ENCODE data around the gene TNFRSF19.

DNA sequence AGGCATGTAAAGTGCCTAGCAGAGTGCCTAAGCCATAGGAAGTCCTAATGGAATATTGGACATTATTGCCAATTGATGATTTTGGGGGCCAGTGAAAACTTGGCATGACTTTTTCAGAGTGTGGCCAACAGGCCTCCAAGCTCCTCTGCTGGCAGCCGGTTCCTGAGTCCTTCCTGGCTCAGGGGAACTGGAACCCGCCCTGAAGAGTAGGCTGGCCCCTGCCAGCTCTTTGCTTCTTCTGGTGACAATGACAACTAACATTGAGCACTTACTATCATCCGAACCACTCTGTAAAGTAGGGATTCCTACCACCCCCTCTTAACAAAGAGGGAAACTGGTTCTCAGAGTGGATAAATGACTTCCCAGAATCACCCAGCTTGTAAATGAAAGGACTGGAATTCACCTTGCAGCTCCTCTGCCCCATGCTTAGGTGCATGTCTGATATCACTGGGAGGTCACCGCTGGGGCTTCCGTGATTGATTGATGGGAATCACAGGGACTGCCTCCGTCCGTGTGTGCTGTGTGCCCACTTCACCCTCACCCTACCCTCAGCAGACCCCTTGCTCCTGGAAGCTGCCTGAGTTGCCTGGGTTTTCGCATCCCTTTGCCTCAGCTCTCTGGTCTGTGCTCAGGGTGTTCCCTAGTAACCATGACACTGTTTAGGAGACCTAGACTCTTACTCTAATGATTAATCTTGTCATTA lies 50.6 kb downstream of the TNFRSF19 start:
- TF ChIP-seq, protein P1, sequence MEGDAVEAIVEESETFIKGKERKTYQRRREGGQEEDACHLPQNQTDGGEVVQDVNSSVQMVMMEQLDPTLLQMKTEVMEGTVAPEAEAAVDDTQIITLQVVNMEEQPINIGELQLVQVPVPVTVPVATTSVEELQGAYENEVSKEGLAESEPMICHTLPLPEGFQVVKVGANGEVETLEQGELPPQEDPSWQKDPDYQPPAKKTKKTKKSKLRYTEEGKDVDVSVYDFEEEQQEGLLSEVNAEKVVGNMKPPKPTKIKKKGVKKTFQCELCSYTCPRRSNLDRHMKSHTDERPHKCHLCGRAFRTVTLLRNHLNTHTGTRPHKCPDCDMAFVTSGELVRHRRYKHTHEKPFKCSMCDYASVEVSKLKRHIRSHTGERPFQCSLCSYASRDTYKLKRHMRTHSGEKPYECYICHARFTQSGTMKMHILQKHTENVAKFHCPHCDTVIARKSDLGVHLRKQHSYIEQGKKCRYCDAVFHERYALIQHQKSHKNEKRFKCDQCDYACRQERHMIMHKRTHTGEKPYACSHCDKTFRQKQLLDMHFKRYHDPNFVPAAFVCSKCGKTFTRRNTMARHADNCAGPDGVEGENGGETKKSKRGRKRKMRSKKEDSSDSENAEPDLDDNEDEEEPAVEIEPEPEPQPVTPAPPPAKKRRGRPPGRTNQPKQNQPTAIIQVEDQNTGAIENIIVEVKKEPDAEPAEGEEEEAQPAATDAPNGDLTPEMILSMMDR (IDR thresholded peaks at IDR 0.05) = no peak
- TF ChIP-seq POLR2A (IDR thresholded peaks at IDR 0.05) = no peak
- TF ChIP-seq POLR2AphosphoS5 (IDR thresholded peaks at IDR 0.05) = no peak
- no peak for TF ChIP-seq EP300 (IDR thresholded peaks at IDR 0.05)
